ENCODE results near the gene FTCD. TPM values are rescaled to one million over a fixed set of nuclear protein-coding genes. Genes with fewer than 3 reads are reported as not detected.

FTCD gene
- polyA plus RNA-seq, 3 donors, result not detected

DNA sequence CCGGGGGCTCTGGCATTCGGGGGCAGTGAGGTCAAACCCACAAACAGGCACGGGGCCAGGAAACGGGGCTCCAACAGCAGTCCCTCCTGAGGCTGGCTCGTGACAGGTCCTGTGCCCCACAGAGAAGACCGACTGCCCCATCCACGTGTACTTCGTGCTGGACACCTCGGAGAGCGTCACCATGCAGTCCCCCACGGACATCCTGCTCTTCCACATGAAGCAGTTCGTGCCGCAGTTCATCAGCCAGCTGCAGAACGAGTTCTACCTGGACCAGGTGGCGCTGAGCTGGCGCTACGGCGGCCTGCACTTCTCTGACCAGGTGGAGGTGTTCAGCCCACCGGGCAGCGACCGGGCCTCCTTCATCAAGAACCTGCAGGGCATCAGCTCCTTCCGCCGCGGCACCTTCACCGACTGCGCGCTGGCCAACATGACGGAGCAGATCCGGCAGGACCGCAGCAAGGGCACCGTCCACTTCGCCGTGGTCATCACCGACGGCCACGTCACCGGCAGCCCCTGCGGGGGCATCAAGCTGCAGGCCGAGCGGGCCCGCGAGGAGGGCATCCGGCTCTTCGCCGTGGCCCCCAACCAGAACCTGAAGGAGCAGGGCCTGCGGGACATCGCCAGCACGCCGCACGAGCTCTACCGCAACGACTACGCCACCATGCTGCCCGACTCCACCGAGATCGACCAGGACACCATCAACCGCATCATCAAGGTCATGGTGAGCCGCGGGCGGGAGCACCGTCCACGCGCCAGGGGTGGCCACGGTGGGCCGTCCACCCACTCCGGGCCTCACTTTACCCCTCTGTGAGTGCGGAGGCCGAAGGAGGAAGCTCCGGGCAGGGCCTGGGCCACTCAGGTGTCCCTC is 43.3 kb downstream of the FTCD start:
- no peaks in the 10 kb centered on the region for H3K36me3 ChIP-seq (replicated peaks in 1 of 2; ENCODE audit: control insufficient read depth in 1 of 2, insufficient read depth in 2 of 2, low read length in 2 of 2)
- intact Hi-C loops (cut with micrococcal nuclease), result no loop called here
- no peak overlapping the region for H3K4me3 Mint-ChIP-seq
- H3K4me1 Mint-ChIP-seq, result no peaks in the 10 kb centered on the region
- H3K9ac ChIP-seq (ENCODE audit: insufficient read depth, low read length, poor library complexity, severe bottlenecking), result no peak overlapping the region
- no peaks in the 10 kb centered on the region for H3K36me3 Mint-ChIP-seq
- no peak for DNase-seq
- no peak overlapping the region for H2AFZ ChIP-seq (ENCODE audit: insufficient read depth, low read depth, low read length, poor library complexity, severe bottlenecking)
- peaks cover 15 to 25% of the 10 kb centered on the region in 2 donors for H3K9me3 ChIP-seq (replicated peaks in 1 of 2; ENCODE audit: control insufficient read depth in 1 of 2, insufficient read depth in 1 of 2, low read length in 2 of 2)
- no peak overlapping the region for H3K27ac Mint-ChIP-seq
- no peak overlapping the region for H3K27ac ChIP-seq (ENCODE audit: low read depth in 1 of 2, low read length in 2 of 2)
- H4K20me1 ChIP-seq (ENCODE audit: insufficient read depth, low read length), result no peaks in the 10 kb centered on the region
- H3K9me3 Mint-ChIP-seq, result peaks cover 2 to 36% (median 22%) of the 10 kb centered on the region in 7 donors
- no peaks in the 10 kb centered on the region for H3K4me1 ChIP-seq (ENCODE audit: control insufficient read depth in 1 of 2, insufficient read depth in 2 of 2, low read length in 2 of 2)
- TF ChIP-seq CTCF (IDR thresholded peaks at IDR 0.05), result no peak
- H3K4me3 ChIP-seq (replicated peaks in 1 of 3; ENCODE audit: low read depth in 2 of 3, low read length in 3 of 3), result no peak overlapping the region
- no peak overlapping the region for H3K4me2 ChIP-seq (replicated peaks; ENCODE audit: extremely low read depth, low read length, poor library complexity, severe bottlenecking)
- H3K79me2 ChIP-seq (ENCODE audit: insufficient read depth, low read length), result no peaks in the 10 kb centered on the region
- H3K27me3 Mint-ChIP-seq (ENCODE audit: low read depth in 3 of 3), result peaks cover 0 to 6% (median 0%) of the 10 kb centered on the region in 3 donors
- 95% methylated on average over 69 of the region's 69 CpGs for WGBS (ENCODE audit: insufficient coverage)
- no peaks in the 10 kb centered on the region for H3K27me3 ChIP-seq (ENCODE audit: control insufficient read depth in 2 of 2, insufficient read depth in 2 of 2, low read length in 2 of 2)

- TF ChIP-seq CTCF (IDR thresholded peaks at IDR 0.05), result no peak
- Mint-ChIP-seq H3K9me3 (peaks cover 2 to 34% (median 22%) of the 10 kb centered on the region in 7 donors), H3K27me3 (ENCODE audit: low read depth in 3 of 3) (peaks cover 0 to 7% (median 0%) of the 10 kb centered on the region in 3 donors), H3K36me3 (no peaks in the 10 kb centered on the region), H3K4me3 (no peak overlapping the region), H3K27ac (no peak overlapping the region), H3K4me1 (no peaks in the 10 kb centered on the region)
- no peaks in the 10 kb centered on the region for H4K20me1 ChIP-seq (ENCODE audit: insufficient read depth, low read length)
- H3K9me3 ChIP-seq (replicated peaks in 1 of 2; ENCODE audit: control insufficient read depth in 1 of 2, insufficient read depth in 1 of 2, low read length in 2 of 2), result peaks cover 15 to 22% of the 10 kb centered on the region in 2 donors
- H3K27me3 ChIP-seq (ENCODE audit: control insufficient read depth in 2 of 2, insufficient read depth in 2 of 2, low read length in 2 of 2), result no peaks in the 10 kb centered on the region
- H3K4me2 ChIP-seq (replicated peaks; ENCODE audit: extremely low read depth, low read length, poor library complexity, severe bottlenecking), result no peak overlapping the region
- no peaks in the 10 kb centered on the region for H3K4me1 ChIP-seq (ENCODE audit: control insufficient read depth in 1 of 2, insufficient read depth in 2 of 2, low read length in 2 of 2)
- H3K4me3 ChIP-seq (replicated peaks in 1 of 3; ENCODE audit: low read depth in 2 of 3, low read length in 3 of 3), result no peak overlapping the region
- no peak overlapping the region for H3K9ac ChIP-seq (ENCODE audit: insufficient read depth, low read length, poor library complexity, severe bottlenecking)
- DNase-seq, result no peak
- 100% methylated on average over 6 of the region's 12 CpGs for WGBS (ENCODE audit: insufficient coverage)
- no peak overlapping the region for H2AFZ ChIP-seq (ENCODE audit: insufficient read depth, low read depth, low read length, poor library complexity, severe bottlenecking)
- H3K27ac ChIP-seq (ENCODE audit: low read depth in 1 of 2, low read length in 2 of 2), result no peak overlapping the region
- no peaks in the 10 kb centered on the region for H3K79me2 ChIP-seq (ENCODE audit: insufficient read depth, low read length)
- no peaks in the 10 kb centered on the region for H3K36me3 ChIP-seq (replicated peaks in 1 of 2; ENCODE audit: control insufficient read depth in 1 of 2, insufficient read depth in 2 of 2, low read length in 2 of 2)
- intact Hi-C loops (cut with micrococcal nuclease), result no loop called here
Observed at GRCh38 chr21:46111193-46111571, 44.2 kb downstream of the FTCD start.

Measured in CD14-positive monocyte (primary cell).